NCI-H460 (cell line): ENCODE results near the gene NIT1. TPM values are rescaled to one million over a fixed set of nuclear protein-coding genes. Genes with fewer than 3 reads are reported as not detected.

ENCODE experiments used
- DNase-seq: peaks from one replicate; pipeline ENCODE4 v3.0.0-alpha.2; 2016; ENCODE audit warnings: low read depth; ENCODE audit errors: extremely low read depth
- polyA plus RNA-seq: library from polyadenylated mRNA; depleted of rRNA; stranded (reverse); fragments of >200 nt; gene quantifications from 2 replicates; pipeline ENCODE4 v1.2.3, GENCODE V29; 2014; cell fraction: nucleus; rRNA removed
- total RNA-seq: library from RNA; depleted of rRNA; stranded (reverse); fragments of >200 nt; shearing (Covaris generic); gene quantifications from 2 replicates; pipeline ENCODE4 v1.2.3, GENCODE V29; 2014; rRNA removed

Gene NIT1, protein sequence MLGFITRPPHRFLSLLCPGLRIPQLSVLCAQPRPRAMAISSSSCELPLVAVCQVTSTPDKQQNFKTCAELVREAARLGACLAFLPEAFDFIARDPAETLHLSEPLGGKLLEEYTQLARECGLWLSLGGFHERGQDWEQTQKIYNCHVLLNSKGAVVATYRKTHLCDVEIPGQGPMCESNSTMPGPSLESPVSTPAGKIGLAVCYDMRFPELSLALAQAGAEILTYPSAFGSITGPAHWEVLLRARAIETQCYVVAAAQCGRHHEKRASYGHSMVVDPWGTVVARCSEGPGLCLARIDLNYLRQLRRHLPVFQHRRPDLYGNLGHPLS
- 44.3 and 60.6 TPM in 2 replicates for total RNA-seq
- 110 and 114 TPM in 2 replicates for polyA plus RNA-seq

DNA sequence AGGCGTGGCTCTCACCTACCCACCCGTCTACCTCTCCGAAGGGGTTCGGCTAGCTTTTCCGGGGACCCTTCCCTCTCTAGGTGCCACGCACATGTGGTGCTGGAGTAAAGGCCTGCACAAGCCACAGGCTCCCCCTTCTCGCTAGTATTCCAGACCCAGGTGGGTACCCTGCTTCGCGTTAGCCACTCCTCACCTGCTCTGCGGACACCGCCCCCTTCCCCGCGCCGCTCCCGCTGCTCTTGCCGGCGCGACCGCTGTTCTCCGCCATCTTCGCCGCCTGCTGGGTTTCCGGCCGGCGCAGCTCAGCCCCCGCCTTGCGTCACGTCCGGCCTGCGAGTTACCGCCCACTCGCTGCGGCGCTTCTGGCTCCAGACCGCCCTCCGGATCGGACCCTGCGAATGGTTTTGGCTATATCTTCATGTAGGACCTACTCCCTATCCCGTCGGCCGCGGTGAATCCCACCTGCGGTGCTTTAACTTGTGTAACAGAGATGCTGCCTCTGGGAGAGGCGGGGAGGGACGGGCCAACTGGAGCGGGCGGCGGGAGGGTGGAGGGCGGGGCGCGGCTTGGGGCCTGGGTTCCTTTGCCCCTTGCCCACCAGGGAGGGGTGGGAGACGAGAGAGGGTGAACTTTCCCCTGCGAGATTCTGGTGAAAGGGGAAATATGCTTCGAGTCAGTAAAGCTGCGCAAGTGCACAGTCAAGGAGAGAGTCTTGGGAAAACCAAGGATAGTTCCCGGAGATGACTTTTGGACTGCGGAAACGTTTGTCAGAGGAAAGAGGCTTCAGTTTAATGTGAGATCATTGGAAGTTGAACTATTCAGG lies at the start of gene NIT1, which contains the start of gene PFDN2:
TSS of gene NIT1 (plus strand) at position 347 of the 823 bp plus-strand sequence. CDS start at position 419, 72 bp downstream.
TSS of gene PFDN2 (minus strand) at position 279 of the 823 bp plus-strand sequence. CDS start at position 268, 11 bp downstream.
- peak; percentile 83 for DNase-seq

DNA sequence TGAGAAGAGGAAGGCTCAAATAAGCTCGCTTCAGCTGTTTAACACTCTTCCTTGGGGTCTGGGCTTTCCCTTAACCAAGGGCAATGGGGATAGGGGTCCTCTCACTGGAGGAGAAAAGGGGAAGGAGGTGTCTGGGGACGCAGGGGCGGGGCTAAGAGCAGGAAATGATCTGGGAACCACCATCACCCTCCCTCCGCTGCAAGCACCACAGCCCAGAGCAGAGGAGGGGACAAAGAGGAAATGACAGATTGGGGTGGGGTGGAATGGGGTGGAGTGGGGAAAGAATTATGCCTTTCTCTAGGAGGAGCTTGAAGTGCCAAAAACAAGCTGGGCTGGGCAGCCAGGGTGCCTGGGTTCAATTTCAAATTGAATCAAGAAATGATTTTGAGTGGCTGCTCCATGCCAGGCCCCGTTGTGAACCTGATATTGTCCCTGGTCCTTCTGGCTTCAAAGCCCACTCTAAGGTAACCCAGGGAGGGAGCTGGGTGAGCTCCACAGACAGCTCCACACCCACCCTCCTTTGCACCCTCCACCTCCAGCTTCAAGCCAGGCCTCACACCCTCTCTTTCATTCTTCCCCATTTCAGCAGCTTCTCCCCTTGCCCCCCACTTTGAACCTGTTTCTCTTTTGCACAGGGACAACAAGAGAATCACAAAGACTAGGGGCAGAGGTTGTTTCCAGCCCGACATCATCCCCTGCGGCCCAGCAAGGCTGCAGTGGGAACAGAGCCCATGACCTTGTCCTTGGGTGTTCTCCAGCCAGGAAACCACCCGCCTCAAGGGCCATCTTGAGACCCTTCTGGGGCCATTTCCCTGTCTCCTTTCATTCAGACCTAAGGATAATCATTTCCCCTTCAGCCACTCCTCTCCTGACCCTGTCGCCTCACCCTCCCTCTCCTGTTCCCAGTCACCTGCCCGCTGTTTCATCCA lies 49.3 kb upstream of the NIT1 start:
- no peak for DNase-seq

DNA sequence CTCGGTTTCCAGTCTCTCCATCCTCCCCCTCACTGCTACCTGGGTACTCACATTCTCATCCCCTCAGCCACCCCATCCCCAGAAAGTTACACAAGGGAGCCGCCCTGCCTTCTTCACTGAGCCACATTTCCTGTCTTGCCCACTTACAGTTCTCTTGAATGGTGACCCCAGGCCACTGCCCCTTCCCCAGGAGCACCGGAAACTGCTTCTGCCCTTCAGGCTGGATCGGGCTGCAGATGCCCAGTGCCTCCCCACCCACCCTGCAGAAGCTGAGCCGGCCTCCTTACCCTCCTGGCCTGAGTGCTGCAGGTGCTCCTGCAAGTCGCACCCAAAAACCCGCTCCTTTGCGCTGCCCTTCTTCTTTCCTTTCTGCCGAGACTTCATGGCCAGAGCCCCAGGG lies 48.7 kb upstream of the NIT1 start:
- no peak for DNase-seq

DNA sequence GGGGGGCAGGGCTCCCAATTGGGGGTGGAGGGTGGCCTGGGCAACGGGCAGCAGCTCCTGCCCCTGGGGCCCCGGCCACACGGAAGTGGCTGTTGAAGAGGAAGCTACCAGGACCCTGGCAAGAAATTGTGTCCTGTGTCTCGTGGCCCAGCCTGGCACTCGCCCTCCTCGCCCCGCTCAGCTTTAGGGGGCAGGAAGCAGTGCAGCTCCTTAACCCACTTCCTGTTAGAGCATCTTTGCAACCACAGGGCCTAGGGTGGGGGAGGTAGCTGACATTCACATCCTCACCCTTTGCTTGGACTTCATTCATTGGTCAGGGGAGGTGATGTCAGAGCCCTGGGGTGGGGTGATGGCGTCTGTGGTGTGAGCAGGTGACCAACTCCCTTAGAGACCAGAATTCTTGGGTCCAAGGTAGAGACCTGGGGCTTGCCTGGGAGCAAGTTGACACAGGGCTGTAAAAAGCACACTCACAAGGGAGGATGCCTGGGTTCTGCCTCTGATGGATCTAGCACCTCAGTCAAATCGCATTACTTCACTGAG lies 48.1 kb upstream of the NIT1 start, which contains the start of gene ARHGAP30:
TSS of gene ARHGAP30 (minus strand) at position 161 of the 540 bp plus-strand sequence. CDS start 267 bp downstream, outside the sequence.
- no peak for DNase-seq

DNA sequence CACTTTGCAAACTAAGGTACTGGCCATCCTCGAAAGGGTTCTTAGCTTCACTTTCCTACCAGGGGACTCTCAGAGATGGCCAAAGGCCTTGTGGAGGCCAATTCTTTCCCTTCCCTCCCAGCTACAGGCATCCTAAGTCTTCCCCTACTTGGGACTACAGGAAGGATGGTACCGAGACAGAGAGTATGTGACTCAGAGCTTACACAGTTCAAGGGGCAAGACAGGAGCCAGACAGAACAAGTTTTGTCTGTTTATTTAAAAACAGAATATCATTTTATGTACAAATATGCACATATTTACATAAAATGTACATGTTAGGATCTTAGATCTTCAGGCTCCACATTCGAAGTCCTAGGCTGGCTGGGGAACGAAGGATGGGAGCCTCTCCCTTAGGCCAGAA lies 47.1 kb upstream of the NIT1 start:
- DNase-seq, result no peak

DNA sequence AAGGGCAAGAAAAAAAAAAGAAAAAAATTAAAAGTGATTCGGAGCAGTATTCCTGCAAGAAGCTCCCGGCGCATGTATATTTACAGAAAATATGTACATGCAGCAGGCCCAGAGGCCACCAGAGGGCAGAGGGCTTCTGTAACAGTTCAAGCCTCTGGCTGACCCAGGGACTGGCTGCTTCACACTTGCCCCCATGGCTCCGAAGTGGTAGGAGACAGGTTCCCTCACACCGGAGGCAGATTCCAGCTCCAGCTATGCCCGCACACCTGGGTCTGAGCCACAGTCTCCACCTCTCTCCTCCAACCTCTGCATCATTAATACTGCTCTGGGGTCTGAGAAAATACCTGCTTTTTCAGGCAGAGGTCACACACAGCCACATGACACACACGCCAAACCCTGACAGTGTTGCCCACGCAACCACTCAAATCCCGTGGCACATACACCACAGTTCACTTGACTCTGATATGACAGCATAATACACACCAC lies 46.0 kb upstream of the NIT1 start:
- peak; percentile 44 for DNase-seq

DNA sequence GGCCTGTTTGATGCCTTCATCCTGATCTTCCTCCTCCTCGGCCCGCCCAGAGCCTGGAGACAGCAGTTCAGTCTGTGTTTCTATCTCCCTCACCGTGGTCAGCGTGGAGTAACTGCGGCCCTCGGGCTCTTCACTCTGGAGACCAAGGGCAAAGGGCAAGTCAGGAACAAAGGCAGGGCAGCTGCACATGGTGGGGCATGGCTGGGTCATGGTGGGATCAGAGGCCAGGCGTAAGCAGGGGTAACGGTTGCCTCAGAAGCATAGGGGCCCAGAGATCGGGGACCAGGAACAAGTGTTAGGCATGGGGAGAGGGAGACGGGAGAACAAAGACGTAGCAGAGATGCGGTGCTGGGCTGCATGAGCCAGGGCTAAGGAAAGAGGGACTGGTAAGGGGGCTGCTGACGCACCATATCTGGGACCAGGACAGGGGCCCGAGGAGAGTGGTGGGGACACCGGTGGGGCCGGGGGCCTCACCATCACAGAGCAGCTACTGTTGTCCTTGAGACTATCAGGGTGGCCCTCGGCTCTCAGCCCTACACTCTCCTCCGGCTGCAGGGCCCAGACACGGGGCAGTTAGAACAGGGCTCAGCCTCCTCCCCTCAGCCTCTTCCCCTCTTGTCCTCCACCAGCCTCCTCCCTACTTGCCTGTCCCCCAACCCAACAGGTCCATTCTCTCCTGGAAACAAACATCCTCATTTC lies 45.0 kb upstream of the NIT1 start:
- DNase-seq, result no peak

DNA sequence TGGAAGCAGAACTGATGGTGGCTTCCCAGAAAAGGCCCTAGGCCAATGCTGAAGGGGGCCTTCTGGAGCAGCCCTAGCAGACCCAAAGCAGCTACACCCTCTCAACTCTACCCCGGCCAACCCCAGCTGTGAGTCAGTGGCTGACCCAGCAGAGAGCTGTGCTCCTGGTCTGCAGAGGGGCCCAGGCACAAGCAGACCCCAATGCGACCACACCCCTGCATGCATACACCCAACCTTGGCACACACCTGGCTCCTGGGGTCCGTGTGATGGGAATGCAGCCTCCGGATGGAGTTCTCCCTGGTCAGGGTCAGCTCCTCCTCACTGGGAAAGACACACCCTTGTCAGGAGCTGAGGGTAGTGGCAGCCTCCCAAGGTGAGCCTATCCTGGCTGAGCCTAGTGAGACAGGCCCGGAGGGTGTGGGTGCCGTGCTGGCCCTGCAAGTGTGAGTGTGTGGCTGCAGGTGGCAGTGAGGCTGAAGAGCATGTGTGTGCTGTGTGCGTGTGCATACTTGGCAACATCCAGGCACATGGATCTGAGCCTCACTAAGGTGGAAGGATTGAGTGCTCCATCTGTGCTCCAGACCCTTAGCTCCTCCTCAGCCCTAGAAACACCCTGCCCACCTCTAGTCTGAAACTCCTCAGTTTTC lies 44.3 kb upstream of the NIT1 start:
- no peak for DNase-seq

DNA sequence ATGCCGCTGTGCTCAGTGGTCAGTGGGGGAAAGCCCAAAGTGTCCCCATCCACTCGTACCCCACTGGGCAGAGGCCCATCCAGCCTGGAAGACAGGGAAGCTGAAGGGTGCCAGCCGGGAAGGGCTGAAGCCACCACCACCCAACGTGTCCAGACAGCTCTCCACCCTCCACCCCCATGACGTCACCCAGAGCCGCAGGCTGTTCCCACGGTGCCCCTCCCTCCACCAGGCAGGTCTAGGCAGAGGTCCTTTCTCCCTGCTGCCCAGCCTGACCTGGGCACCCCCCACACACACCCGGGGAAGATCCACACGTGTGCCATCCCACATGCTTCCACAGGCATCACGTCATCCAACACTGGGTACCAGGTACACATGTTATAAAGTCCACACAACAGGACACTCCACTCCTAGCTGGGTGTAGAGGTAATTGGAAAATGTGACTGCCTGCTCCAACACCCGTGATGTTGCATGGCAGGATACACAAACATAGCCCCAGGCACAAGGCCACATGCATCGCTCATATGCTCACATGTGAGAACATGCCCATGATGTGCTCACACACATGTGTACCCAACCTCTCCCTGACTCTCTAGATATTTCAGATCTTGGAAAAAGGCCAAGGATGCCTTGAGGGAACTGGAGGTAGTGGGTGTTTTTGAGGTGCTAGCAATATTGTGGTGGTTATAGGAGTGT lies 43.1 kb upstream of the NIT1 start:
- DNase-seq, result no peak

DNA sequence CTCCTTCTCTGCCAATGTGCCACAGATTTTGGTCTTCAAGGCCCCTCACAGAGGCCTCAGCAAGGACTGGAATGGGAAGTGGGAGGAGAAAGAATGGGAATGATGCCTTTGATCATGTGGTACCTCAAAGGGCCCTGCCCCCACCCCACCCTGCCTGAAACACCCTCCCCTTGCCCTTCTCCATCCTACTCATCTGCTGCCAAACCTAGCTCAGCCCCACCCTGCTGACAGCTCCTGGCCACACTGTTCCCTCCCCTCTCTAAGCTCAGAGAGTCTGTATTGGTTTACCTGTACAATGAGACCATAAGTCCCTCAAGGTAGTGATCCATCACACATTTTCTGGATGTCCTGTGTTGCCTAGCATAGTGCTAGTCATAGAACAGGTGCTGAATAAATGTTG lies 41.5 kb upstream of the NIT1 start:
- DNase-seq, result no peak

DNA sequence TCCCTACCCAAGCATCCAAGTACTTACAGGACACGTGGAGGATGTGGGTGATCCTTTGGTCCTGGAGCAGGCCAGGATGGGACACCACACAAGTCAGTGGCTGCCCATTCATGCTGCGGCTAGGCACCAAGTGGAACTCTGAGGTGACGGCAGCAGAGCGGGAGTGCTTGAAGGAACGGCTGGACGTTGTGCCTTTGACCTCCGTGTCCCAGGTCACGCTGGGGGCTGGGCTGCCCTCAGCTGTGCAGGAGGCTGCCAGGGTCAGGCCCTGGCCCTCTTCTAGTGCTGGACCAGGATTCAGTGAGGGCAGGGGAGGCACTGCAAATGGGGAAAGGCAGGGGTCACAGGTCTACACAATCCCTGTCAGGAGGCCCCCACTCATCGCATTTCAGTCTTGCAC lies 40.5 kb upstream of the NIT1 start:
- DNase-seq, result no peak

DNA sequence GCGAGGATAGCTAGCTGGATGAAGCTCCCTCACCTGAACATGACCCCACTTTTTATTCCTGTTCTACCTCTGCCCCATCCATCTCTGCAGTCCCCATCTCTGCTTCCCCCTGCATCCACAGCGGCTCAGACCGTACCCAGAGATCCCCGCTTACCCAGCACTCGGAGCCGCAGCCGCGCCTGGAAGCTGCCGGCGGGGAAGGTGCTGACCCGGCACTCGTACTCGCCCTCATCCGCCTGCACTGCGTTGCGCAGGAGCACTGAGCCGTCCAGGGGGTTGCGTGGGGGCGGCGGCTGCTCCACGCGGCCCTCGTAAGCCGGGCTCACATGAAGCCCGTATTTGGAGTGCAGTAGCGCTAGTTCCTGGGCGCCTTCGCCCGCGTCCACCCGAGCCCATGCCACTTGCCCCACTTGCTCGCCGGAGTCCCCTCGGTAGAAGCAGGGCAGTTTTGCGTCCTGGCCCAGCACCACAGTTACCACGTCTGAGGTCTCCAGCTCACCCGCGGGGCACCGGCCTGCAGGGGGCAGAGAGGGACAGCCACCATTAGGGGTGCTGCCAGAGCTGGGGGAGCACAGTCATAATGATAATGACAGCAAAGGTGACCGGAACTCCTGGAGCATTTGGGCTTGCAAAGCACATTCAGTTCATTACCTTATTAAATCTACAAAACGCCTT lies 38.3 kb upstream of the NIT1 start:
- DNase-seq, result no peak

DNA sequence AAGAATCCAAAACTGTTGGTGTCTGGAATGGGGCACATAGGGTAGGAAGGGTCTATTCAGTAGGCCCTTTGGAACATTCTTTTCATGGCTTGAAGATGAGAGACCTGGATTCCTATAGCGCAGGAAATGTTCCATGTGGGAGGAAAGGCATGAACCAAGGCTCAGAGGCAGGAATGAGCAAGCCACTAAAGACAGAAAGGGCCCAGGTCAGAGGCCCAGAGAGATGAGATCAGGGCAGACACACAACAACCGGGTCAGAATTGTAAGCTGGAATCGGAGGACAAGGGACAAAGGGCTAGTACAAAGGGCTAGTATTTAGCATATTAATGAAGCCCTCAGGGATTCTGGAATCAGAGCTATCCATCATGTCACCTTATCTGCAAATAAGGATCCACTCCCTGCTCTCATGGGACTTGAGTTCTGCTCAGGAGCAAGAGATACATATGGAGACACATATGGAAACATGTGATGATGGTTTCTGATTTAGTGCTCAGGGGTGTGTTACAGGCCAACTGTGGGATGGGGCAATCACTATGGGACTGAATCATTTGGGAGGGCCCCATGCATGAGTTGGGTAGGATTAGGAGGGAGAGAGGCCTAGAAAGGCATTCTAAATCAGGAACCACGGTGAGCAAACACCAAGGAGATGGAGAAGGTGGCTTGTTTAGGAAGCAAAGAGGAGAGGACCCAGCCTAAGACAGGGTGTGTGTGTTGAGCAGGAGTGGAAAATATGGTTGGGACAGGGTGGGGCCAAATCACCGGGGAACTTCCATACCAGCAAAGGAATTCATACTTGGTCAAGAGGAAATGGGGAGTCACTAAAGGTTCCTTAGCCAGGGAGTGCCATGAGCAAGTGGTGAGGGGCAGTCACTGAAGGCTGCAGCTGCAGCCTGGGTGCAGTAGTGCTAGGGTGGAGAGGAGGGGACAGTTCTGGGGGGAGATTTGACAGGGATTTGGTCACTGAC lies 37.2 kb upstream of the NIT1 start:
- no peak for DNase-seq

DNA sequence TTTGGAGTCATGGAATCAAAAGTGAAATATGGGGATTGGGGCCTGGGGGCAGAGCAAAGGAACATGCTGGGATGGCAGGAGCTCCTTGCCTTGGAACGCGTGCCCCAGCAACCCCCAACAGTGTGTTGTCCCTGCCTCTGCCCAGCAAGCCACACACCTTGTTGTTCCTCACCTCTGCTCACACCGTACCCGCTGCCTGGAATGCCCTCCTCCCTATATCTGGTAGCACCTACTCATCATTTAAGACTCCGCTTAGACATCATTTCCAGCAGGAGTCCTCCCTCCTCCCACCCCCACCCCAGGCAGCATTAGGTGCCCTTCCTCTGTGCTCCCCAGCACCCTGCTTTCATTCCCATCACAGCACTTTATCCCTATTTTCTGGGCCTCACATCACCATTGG lies 36.4 kb upstream of the NIT1 start:
- no peak for DNase-seq

DNA sequence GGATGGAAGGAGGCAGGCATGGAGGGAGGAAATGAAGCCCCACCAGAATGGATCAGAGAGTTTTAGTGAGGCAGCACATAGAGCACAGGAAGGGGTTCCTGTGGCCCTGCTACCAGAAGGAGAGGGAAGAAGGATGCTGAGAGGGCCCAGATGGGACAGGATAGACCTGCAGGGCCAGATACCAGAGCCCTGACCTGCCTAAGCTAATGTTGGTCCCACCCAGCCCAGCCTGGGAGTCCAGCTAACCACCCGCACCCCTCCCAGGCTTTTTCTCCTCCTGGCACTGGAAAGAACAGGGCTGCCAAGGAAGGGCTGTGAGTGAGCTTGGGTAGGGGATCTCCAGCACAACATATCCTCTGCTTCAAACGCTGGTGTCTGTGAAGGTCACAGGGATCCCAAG lies 35.4 kb upstream of the NIT1 start:
- no peak for DNase-seq

DNA sequence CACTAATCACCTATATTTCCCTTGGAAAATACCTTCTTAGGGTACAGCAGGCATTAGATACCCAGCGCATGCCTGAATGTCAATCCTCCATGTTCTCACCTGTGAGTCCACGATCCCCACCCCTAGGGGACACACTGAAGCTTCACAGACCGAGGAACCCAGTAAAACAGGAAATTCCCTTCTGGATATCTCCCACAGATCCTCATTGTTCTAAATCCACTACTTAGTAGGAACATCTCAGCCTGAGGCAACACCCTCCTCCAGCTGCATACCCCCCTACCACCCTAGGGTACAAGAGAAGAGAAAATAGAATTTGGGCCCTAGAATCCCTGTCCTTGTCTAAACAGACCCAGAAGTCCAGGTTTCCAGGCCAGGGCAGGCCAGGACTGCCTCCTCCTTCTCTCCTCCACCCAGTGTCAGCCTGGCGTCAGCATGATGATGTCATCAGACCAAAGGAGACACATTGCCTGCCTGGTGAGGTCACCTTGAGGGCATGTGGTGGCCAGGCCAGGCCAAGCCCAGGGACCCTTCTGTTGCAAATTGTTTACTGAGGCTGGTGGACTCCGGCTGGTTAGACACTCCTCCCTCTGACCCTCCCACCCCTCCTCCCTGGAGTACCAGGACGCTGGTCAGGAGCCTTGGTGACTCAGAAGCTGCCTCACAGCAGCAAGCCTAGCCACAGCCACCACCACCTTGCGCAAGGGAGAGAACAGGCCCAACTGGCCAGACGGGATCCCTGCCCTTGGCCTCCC lies 34.7 kb upstream of the NIT1 start:
- peak; percentile 43 for DNase-seq
